Measurements from ENCODE around the gene CASK.

The CASK gene

DNA sequence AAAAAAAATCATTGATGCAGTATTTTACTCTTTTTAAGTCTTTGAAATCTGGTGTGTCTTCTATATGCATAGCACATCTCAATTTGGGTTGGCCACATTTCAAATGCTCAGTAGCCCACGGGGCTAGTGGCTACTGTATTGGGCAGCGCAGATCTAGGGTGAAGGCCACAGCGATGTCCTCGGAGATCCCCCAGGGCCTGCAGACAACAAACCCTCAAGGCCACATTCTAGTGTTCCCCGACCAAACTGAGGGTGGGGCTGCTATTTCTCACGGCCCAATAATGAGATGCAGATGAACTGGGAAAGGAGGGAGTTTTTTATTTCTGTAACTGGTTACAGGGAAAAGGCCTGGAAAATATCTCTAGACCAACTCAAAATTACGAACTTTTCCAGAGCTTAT is 452.6 kb downstream of the CASK start:
- Histone ChIP-seq H3F3A (ENCODE audit: insufficient read depth, low read length) (no peaks in the 10 kb centered on the region), H2AFZ (ENCODE audit: low read length) (no peak overlapping the region), H3K4me1 (ENCODE audit: insufficient read depth, low read length, severe bottlenecking) (no peaks in the 10 kb centered on the region), H3K9me3 (ENCODE audit: low read length) (no peaks in the 10 kb centered on the region), H3K9me2 (ENCODE audit: low read depth, low read length) (no peaks in the 10 kb centered on the region), H3K36me3 (ENCODE audit: insufficient read depth, low read length) (no peaks in the 10 kb centered on the region), H3K4me3 (ENCODE audit: low read depth, low read length, poor library complexity, severe bottlenecking) (no peak overlapping the region), H3K79me2 (ENCODE audit: insufficient read depth, low read length) (no peaks in the 10 kb centered on the region), H4K20me1 (ENCODE audit: insufficient read depth, low read length) (no peaks in the 10 kb centered on the region), H3K27ac (ENCODE audit: low read depth, low read length, poor library complexity, severe bottlenecking) (no peak overlapping the region), H3K9ac (ENCODE audit: low read length) (no peak overlapping the region), H3K4me2 (ENCODE audit: low read length) (no peak overlapping the region), H3K27me3 (ENCODE audit: insufficient read depth, low read length) (no peaks in the 10 kb centered on the region)
- TF ChIP-seq EZH2 (IDR thresholded peaks at IDR 0.05; ENCODE audit: borderline replicate concordance, low read length): no peak
- TF ChIP-seq, protein P1, sequence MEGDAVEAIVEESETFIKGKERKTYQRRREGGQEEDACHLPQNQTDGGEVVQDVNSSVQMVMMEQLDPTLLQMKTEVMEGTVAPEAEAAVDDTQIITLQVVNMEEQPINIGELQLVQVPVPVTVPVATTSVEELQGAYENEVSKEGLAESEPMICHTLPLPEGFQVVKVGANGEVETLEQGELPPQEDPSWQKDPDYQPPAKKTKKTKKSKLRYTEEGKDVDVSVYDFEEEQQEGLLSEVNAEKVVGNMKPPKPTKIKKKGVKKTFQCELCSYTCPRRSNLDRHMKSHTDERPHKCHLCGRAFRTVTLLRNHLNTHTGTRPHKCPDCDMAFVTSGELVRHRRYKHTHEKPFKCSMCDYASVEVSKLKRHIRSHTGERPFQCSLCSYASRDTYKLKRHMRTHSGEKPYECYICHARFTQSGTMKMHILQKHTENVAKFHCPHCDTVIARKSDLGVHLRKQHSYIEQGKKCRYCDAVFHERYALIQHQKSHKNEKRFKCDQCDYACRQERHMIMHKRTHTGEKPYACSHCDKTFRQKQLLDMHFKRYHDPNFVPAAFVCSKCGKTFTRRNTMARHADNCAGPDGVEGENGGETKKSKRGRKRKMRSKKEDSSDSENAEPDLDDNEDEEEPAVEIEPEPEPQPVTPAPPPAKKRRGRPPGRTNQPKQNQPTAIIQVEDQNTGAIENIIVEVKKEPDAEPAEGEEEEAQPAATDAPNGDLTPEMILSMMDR (IDR thresholded peaks at IDR 0.05; ENCODE audit: low read length): no peak

DNA sequence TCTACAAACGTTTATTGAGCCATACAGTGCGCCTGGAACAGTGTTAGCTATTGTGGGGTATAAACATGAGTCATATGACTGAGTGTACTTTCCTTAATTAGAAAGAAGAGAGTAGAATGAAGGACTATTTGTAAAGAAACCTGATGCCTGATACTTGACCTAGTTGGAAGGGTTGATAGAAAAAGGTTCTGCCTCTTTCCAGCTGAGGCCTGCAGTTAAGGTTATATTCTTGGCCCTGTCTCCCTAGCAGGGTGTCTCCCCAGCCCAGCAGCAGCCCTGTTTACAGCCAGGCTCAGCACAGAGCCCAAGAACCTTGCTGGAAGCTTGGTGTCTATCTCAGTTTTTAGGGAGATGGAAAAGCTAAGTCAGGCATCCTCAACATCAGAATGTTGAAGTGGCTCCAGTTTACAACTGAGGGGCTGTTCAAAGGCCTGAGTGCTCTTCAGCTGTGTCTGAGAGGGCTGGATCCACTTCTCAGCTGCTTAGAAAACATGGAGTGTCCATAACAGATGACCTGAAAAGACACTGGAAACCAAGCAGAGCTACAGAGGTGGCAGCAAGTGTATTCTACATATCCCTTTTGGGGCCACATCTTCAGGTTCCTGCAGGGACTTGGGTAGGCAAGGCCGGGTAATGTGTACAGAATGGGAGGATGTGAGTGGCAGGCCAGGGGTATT is 454.6 kb downstream of the CASK start:
- no peaks in the 10 kb centered on the region for H3K36me3 ChIP-seq (ENCODE audit: insufficient read depth, low read length)
- H3K9me2 ChIP-seq (ENCODE audit: low read depth, low read length): no peaks in the 10 kb centered on the region
- H2AFZ ChIP-seq (ENCODE audit: low read length): no peak overlapping the region
- no peaks in the 10 kb centered on the region for H4K20me1 ChIP-seq (ENCODE audit: insufficient read depth, low read length)
- H3K4me3 ChIP-seq (ENCODE audit: low read depth, low read length, poor library complexity, severe bottlenecking): no peak overlapping the region
- no peaks in the 10 kb centered on the region for H3K9me3 ChIP-seq (ENCODE audit: low read length)
- H3K4me1 ChIP-seq (ENCODE audit: insufficient read depth, low read length, severe bottlenecking): no peaks in the 10 kb centered on the region
- H3F3A ChIP-seq (ENCODE audit: insufficient read depth, low read length): no peaks in the 10 kb centered on the region
- no peaks in the 10 kb centered on the region for H3K79me2 ChIP-seq (ENCODE audit: insufficient read depth, low read length)
- no peak for TF ChIP-seq EZH2 (IDR thresholded peaks at IDR 0.05; ENCODE audit: borderline replicate concordance, low read length)
- TF ChIP-seq, protein P1 (IDR thresholded peaks at IDR 0.05; ENCODE audit: low read length): no peak
- no peak overlapping the region for H3K4me2 ChIP-seq (ENCODE audit: low read length)
- H3K27ac ChIP-seq (ENCODE audit: low read depth, low read length, poor library complexity, severe bottlenecking): no peak overlapping the region
- no peak overlapping the region for H3K9ac ChIP-seq (ENCODE audit: low read length)
- H3K27me3 ChIP-seq (ENCODE audit: insufficient read depth, low read length): no peaks in the 10 kb centered on the region

Data from OCI-LY1 (cell line).